GM19372 (cell line): ENCODE results near the gene CXCL5.
"Not testable (repeated sequence)": the region's sequence is repeated elsewhere in the genome, so short reads cannot be mapped to it uniquely, and the experiment has no call there.

Experiments
- ATAC-seq: cut with Tn5 transposase; IDR thresholded peaks from one replicate; pipeline ENCODE4 v1.9.1; 2021; ENCODE audit warnings: mild to moderate bottlenecking, low read depth, moderate library complexity; ENCODE audit not compliant: unreplicated experiment

The CXCL5 gene

GRCh38 chr4:74016068-74016467 lies 17.6 kb upstream of the CXCL5 start:
- ATAC-seq, result no peak

GRCh38 chr4:74015126-74015780 lies 16.8 kb upstream of the CXCL5 start:
- ATAC-seq, result no peak

- no peak for ATAC-seq
Observed at GRCh38 chr4:74014332-74014731, 15.9 kb upstream of the CXCL5 start.

GRCh38 chr4:74013264-74013663 lies 14.8 kb upstream of the CXCL5 start:
- no peak for ATAC-seq

- ATAC-seq, result no peak
Observed at GRCh38 chr4:74012130-74012529, 13.7 kb upstream of the CXCL5 start.

GRCh38 chr4:74009307-74009706 lies 10.8 kb upstream of the CXCL5 start:
- ATAC-seq, result no peak

GRCh38 chr4:74006009-74006476 lies 7.6 kb upstream of the CXCL5 start:
- ATAC-seq, result no peak

GRCh38 chr4:74005528-74005927 lies 7.1 kb upstream of the CXCL5 start:
- no peak for ATAC-seq

- no peak for ATAC-seq
Observed at GRCh38 chr4:74004668-74005067, 6.2 kb upstream of the CXCL5 start.

- no peak for ATAC-seq
Observed at GRCh38 chr4:74000301-74000700, 1.8 kb upstream of the CXCL5 start.

GRCh38 chr4:73992050-73992449 lies 6.4 kb downstream of the CXCL5 start:
- no peak for ATAC-seq

GRCh38 chr4:73991742-73992000 lies 6.8 kb downstream of the CXCL5 start:
- ATAC-seq, result no peak

- ATAC-seq, result no peak
Observed at GRCh38 chr4:73990988-73991741, 7.3 kb downstream of the CXCL5 start.

GRCh38 chr4:73989928-73990327 lies 8.5 kb downstream of the CXCL5 start:
- ATAC-seq, result no peak

- no peak for ATAC-seq
Observed at GRCh38 chr4:73989031-73989430, 9.4 kb downstream of the CXCL5 start.

- ATAC-seq, result no peak
Observed at GRCh38 chr4:73988061-73988460, 10.4 kb downstream of the CXCL5 start, which contains the start of gene PPBP. Gene PPBP (minus strand): TSS chr4:73988190. CDS start chr4:73988103, 87 bp downstream.

GRCh38 chr4:73985528-73985852 lies 13.0 kb downstream of the CXCL5 start:
- no peak for ATAC-seq

- ATAC-seq, result no peak
Observed at GRCh38 chr4:73984736-73985527, 13.5 kb downstream of the CXCL5 start.

- ATAC-seq, result not testable (repeated sequence)
Observed at GRCh38 chr4:73981175-73981574, 17.3 kb downstream of the CXCL5 start.

GRCh38 chr4:73979407-73979957 lies 19.0 kb downstream of the CXCL5 start:
- no peak for ATAC-seq

GRCh38 chr4:73978886-73979285 lies 19.6 kb downstream of the CXCL5 start:
- no peak for ATAC-seq
